MM.1S (cell line): Measurements from ENCODE around the gene SERPINA4.

Experiments
- EZH2phosphoT487 ChIP-seq: fragments of 300-600 bp; sonication (generic); IDR thresholded peaks from 2 replicates; pipeline ENCODE4 v1.6.1; 2018; ENCODE audit warnings: antibody characterized with exemption, low read length
- TF ChIP-seq, protein P1 (sequence below): fragments of 300-600 bp; sonication (generic); IDR thresholded peaks from 2 replicates; pipeline ENCODE4 v1.5.1; 2016; ENCODE audit warnings: antibody characterized with exemption, low read length, mixed read lengths

GRCh38 chr14:94593376-94593748 lies 32.1 kb downstream of the SERPINA4 start:
- TF ChIP-seq, protein P1, sequence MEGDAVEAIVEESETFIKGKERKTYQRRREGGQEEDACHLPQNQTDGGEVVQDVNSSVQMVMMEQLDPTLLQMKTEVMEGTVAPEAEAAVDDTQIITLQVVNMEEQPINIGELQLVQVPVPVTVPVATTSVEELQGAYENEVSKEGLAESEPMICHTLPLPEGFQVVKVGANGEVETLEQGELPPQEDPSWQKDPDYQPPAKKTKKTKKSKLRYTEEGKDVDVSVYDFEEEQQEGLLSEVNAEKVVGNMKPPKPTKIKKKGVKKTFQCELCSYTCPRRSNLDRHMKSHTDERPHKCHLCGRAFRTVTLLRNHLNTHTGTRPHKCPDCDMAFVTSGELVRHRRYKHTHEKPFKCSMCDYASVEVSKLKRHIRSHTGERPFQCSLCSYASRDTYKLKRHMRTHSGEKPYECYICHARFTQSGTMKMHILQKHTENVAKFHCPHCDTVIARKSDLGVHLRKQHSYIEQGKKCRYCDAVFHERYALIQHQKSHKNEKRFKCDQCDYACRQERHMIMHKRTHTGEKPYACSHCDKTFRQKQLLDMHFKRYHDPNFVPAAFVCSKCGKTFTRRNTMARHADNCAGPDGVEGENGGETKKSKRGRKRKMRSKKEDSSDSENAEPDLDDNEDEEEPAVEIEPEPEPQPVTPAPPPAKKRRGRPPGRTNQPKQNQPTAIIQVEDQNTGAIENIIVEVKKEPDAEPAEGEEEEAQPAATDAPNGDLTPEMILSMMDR, result no peak
- no peak for TF ChIP-seq EZH2phosphoT487
